H7 (cell line): ENCODE measurements around the gene RNASE8. TPM values are rescaled to one million over a fixed set of nuclear protein-coding genes. Genes with fewer than 3 reads are reported as not detected.

Experiments used
- DNase-seq: peaks from one replicate; pipeline ENCODE4 v3.0.0; 2012
- H3K27me3 ChIP-seq: 2 replicates; pipeline ENCODE4 v1.6.0; 2011; ENCODE audit warnings: mild to moderate bottlenecking, low read length; ENCODE audit not compliant: control insufficient read depth, insufficient read depth
- H3K36me3 ChIP-seq: replicated peaks from 2 replicates; pipeline ENCODE4 v1.5.1; 2011; ENCODE audit warnings: low read length; ENCODE audit not compliant: control insufficient read depth, insufficient read depth
- H3K4me3 ChIP-seq: 2 replicates; pipeline ENCODE4 v1.5.1; 2011; ENCODE audit warnings: low read depth, mild to moderate bottlenecking, control low read depth, low read length, moderate library complexity; ENCODE audit not compliant: insufficient read depth
- total RNA-seq: library from RNA; depleted of rRNA; stranded (reverse); fragments of >200 nt; shearing (Covaris generic); gene quantifications from 2 replicates; pipeline ENCODE4 v1.2.3, GENCODE V29; 2014

RNASE8 gene
- total RNA-seq, 1 experiment from 2014 or later, result not detected

DNA sequence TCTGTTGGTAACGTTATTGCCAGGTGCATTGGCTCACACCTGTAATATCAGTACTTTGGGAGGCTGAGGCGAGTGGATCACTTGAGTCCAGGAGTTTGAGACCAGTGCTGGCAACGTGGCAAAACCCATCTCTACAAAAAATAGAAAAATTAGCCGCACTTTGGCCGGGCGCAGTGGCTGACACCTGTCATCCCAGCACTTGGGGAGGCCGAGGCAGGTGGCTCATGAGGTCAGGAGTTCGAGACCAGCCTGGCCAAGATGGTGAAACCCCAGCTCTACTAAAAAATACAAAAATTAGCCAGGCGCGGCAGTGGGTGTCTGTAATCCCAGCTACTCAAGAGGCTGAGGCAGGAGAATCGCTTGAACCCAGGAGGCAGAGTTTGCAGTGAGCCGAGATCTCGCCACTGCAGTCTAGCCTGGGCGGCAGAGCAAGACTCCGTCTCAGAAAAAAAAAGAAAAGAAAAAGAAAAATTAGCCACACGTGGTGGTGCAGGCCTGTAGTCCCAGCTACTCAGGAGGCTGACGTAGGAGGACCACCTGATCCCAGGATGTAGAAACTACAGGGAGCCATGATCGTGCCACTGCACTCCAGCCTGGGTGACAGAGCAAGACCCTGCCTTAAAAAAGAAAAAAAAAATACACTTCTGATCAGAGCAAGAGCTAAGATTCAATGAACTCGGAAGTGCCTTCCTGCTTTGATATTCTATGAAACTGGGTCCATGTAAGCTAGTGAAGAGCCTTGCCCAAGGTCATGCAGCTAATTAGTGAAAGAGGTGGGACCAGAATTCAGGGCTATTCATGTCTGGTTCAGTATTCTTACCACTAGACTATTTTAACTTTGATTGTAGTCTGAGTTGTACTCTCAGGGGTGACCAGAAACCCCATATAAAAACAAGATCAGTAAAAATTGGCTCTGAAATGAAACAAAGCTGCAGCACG lies 4.2 kb upstream of the RNASE8 start:
- no peaks in the 10 kb centered on the region for H3K36me3 ChIP-seq
- no peak overlapping the region for H3K4me3 ChIP-seq
- no peak for DNase-seq
- H3K27me3 ChIP-seq, result no peaks in the 10 kb centered on the region

DNA sequence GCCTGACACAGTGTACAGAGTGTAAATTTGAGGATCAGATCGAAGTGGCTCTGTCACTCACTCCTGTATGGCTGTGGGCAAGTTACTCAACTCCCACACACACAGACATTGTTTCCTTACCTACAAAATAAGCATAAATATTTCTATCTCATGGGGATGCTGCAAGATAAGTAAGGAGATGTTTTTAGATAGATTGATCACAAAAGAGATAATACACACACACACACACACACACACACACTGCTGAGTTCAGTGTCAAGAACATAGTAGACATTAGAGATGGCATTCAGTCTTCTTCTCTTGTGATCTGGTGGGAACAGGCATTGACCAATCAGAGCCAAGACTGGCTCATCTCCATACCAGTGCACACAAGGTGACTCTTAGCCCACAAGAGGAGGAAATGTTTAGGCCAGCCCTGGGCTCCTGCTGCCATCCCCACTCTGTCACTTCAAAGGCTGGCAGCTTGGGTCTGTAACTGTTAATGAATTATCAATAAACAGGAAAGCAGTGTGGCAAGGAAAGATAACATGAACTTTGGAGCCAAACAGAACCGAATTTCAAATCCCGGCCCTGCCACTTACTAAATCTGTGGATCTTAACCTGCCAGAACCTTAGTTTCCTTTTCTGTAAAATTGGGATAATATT lies 3.4 kb upstream of the RNASE8 start:
- no peaks in the 10 kb centered on the region for H3K27me3 ChIP-seq
- H3K36me3 ChIP-seq, result no peaks in the 10 kb centered on the region
- peak; percentile 48 for DNase-seq
- no peak overlapping the region for H3K4me3 ChIP-seq

DNA sequence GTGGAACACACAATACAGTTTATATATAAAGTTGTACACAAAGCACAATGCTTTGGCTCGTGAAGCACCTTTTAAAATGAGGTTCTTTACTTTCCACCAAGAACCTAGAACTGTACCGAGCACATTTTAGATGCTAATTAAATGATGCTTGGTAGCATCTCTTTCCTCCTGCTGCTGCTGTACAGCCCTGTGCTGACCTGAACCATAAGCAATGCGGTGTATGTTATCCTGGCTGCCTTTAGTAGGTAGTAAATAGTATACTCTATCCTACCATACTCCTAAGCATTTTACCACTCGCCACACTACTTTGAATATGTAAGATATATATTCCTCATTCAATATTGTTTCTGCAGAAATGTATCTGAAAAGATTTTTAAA lies 2.9 kb upstream of the RNASE8 start:
- H3K4me3 ChIP-seq, result no peak overlapping the region
- no peak for DNase-seq
- H3K36me3 ChIP-seq, result no peaks in the 10 kb centered on the region
- no peaks in the 10 kb centered on the region for H3K27me3 ChIP-seq

DNA sequence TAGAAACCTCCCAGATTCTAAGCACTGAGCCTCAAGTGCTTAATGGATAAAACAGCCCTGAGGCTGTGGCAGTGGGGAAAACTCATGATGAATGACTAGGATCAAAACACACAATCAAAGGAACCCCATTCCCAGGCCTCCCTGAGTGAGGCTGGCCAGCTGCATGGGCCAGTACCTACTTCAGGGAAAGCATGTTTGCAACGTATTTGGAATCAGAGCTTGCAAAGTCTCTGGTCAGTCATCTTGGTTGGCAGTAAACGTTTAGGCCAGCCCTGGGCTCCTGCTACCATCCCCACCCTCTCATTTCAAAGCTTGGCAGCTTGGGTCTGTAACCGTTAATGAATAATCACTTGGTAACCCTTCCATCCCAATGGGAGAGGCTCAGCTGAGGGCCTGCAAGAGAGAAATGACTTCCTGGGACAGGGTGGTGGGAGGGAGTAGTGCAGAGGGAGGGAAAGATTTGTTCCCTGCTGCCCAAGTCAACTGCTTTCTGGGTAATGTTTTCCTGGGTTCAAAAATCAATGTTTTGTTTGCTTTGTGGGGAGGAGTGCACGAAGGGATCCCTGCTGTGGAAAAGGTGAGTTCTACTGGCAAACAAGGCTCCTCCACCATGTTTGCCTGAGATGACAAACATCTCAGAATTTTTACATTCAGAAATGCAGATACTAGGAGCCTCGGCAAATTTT lies 2.0 kb upstream of the RNASE8 start:
- Histone ChIP-seq H3K4me3 (no peak overlapping the region), H3K27me3 (no peaks in the 10 kb centered on the region)
- peak; percentile 44 for DNase-seq

DNA sequence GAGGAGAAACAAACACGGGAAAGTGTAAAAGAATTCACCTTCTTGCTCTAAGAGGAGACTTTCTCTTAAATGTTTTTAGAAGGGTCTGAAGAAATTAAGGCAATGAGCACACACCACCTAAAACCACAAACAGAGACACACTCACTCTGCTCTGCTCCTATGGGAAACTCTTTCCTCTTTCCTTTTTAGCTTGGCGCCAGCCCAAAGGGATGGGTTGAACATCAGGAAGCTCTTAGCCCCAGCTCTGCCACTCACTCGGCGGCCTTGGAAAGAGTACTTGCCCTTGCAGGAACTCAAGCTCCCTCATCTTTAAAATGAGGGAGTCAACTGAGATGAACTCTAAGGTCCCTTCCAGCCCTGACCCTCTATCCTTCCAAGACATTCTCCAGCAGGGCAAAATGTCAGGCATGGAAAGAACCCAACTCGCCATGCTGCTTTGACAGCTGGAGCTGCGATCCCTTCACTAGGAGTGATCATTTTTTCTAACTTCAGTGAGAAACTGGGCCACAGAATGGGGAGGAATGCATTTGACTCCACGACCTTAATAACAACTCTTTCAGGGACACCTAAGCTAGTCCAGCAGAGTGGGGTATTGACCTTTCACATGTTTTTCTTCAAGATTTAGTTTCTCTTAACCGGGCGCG lies 980 bp upstream of the RNASE8 start:
- no peak for DNase-seq
- Histone ChIP-seq H3K4me3 (no peak overlapping the region), H3K27me3 (no peaks in the 10 kb centered on the region), H3K36me3 (no peaks in the 10 kb centered on the region)

More for the DNA sequence above, 2.0 kb upstream of the RNASE8 start:
- H3K36me3 ChIP-seq, result no peaks in the 10 kb centered on the region

DNA sequence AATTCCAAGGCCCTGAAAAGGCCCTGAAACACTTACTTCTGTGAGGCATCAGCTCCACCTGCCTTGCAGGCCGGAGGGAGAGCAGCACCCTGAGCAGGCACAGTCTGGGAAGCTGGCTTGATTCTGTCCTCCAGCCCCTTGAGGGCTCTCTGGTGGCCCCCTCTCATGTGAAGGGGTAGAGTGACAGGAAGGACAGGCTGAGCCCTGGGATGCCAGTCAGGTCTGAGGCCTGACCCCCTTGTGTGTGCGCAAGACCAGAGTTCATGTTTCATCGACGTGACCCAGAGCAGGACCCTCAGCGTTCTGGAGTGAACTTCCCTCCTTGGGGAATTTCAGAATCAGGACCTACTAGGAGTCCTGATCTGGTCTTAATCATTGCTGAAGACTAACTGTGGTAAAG lies 1.3 kb downstream of the RNASE8 start:
- DNase-seq, result no peak
- Histone ChIP-seq H3K36me3 (no peaks in the 10 kb centered on the region), H3K4me3 (no peak overlapping the region), H3K27me3 (no peaks in the 10 kb centered on the region)

DNA sequence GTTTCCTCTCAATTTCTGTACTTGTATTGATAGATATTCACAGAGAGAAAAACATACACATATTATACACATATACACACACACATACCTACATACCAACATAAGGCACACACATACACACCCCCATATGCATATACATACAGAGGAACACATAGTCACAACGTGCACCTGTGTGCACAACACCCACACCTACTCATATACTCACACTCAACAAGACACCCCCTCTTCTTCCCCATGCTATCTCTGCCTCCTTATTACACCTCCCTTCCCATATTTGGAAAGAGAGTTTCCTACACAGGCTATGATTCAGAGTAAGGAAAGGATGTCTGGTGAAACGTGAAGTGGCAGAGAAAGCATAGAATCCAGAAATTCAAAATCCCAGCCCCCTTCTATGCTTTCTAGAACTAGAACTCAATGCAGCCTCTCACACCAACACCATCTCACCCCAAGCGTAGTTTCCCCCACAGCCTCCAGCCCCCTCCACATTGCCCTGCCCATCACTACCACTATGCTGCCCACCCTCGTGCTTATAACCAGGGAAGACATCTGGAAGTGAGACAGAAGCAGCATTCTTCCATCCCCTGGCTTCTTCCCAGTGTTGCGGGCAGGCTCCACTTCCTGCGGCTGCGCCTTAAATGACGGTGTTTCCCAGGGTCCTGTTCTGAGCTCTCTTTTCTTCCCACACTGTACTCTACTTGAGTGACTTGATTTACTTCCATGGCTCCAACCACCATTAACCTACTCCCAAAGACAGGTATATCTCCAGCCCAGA lies 2.4 kb downstream of the RNASE8 start:
- DNase-seq, result no peak
- Histone ChIP-seq H3K27me3 (no peaks in the 10 kb centered on the region), H3K4me3 (no peak overlapping the region), H3K36me3 (no peaks in the 10 kb centered on the region)

DNA sequence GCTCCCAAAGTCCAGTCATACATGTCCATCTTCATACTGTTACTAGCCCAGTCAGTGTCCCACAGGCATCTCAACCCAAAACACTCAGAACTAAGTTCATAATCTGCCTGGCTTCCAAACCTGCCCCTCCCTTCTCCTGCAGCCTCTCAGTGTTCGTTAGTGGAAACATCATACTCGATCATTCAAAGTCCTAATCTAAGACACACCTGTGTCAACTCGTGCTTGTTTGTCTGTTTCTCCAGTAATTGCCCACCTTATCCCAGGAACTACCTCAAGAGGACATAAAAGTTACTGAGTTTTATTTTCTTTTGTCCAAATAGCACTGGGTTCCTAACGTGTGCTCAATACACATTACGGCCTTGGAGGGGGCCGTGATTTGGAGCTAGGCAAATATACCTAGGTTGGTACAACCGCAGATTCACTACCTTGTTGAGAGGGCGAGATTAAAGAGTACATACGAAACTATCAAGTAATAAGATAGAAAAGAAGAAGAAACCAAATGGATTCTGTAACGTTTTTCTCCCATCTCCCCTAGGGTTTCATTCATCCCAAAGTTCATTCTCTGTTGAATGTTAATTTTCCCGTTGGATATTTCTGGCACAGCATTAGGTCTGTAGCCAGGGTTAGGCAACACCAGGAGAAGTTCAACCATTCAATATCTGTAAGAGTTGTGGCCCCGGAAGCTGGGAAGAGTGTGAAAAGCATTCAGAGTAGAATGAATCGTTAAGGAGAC lies 3.2 kb downstream of the RNASE8 start:
- H3K4me3 ChIP-seq, result no peak overlapping the region
- no peak for DNase-seq
- no peaks in the 10 kb centered on the region for H3K36me3 ChIP-seq
- H3K27me3 ChIP-seq, result no peaks in the 10 kb centered on the region

DNA sequence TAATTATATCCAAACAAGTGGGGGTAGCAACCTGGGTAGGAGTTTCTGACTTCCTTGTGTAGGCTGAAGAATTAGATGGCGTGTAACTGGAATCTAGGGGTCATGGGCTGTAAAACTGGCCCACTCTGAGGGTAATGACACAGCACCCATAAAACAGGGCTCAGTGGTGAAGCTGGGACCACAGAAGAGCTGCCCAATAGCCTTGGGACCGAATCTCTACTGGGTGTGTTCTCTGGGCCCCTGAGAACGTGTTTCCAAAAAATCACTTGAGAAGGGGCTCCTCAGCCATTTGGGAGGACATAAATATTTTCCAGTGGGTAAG lies 3.7 kb downstream of the RNASE8 start:
- H3K4me3 ChIP-seq, result no peak overlapping the region
- DNase-seq, result no peak
- no peaks in the 10 kb centered on the region for H3K27me3 ChIP-seq

DNA sequence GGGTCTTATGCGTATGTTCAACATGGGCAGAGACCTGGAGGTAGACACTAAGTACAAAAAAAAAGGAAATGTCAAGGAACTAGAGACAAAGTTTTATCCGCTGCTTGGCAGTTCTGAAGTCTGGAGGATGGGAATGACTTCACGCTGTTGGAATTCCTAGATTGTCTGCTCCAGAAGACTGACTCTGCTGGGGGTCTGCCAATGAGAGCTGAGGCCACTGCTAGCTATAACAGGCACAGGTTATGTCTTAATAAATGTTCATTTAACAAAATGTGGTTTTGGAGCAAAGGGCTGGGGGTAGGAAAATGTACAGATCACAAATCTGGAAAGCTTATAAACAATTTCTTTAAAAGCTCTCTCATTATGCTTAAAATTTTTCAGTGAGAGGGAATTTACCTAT lies 5.9 kb downstream of the RNASE8 start:
- peak; percentile 43 for DNase-seq
- Histone ChIP-seq H3K27me3 (no peaks in the 10 kb centered on the region), H3K36me3 (no peaks in the 10 kb centered on the region)

More for the DNA sequence above, 3.7 kb downstream of the RNASE8 start:
- H3K36me3 ChIP-seq, result no peaks in the 10 kb centered on the region

DNA sequence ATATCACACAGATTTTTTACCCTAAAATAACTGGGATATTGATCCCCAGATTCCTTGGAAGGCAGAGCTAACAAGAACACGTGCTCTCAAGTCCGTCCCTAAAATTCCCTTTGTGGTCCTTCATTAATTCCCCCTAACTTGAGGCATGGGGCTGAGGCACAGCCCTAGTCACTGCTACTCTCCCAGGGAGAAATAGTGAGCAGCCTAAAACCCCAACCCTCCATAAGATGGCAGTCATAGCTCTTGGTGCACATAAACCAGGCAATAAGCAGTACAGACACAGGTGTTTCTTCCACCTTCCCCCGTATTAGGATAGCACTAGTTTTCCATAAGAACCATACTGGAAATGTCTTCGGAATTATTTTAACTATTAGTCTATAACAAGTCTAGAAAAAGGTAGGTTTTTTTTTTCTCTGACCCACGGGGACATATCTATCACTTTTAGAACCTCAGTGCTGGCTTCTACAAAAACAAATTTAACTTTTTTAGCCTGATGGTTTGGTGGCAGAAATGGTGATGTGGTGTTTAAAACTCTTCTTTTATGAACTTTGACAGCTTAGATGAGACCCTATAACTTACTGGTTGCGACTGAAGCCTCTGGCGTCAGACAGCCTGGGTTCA lies 9.4 kb downstream of the RNASE8 start:
- H3K27me3 ChIP-seq, result peaks cover 7% of the 10 kb centered on the region
- no peak overlapping the region for H3K4me3 ChIP-seq
- H3K36me3 ChIP-seq, result no peaks in the 10 kb centered on the region
- peak; percentile 60 for DNase-seq

More for the DNA sequence above, 5.9 kb downstream of the RNASE8 start:
- H3K4me3 ChIP-seq, result no peak overlapping the region

DNA sequence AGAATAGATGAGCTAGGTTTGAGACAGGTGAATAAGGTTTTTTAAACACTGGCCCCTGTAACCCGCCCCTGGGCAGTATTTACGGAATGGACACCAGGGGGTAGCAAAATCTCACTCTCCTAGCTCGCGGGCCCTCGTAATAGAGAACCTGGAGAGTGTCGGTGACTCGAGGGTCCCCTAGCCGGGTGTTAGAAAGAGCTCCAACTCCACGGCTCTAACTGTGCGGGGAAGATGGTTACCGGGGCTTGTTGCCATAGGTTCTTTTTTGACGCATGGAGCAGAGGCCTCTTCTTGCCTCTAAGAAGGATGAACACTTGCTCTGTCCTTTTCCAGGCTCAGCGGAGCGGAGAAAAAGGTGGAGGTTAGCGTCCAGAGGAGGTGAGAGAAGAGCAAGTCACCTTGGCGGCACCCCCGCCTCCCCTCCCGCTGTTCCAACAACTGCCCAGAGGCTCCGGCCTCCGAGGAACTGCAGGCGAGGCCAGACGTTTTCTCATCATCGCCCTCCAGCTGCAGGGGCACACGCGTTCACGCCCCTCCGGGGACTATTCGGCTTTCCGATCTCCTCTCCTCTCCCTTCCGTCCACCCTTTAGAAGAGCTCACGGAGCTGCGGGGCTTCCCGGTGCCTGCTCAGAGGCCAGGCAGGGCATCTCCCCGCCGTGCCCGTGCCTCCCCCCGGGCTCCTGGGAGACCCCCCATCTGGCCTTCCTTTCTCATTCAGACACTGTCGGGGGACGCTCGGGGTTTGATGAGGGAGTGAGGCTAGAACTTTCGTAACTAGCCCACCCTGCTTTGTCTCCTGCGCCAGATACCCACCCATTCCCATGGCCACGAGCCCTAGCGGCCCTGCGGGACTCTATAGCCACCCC lies 11.1 kb downstream of the RNASE8 start:
- H3K4me3 ChIP-seq, result peak overlapping the region; percentile 86
- H3K27me3 ChIP-seq, result peaks cover 7% of the 10 kb centered on the region
- peaks cover 4% of the 10 kb centered on the region for H3K36me3 ChIP-seq
- DNase-seq, result peak; percentile 80
